Endothelial cell of umbilical vein (primary cell): ENCODE measurements around the gene PSMA4. TPM values are rescaled to one million over a fixed set of nuclear protein-coding genes. Genes with fewer than 3 reads are reported as not detected.
A peak's percentile ranks its signal among the peaks of the same experiment; 100 is the strongest.

Experiments
- Bru-seq: library from RNA; stranded (reverse); fragments of 400-500 nt; gene quantifications from one replicate; lab custom pipeline; 2021; lab: Mats Ljungman, UMichigan
- BruChase-seq, 2 experiments: library from RNA; stranded (reverse); fragments of 400-500 nt; gene quantifications; one replicate each; lab custom pipeline; 2021; lab: Mats Ljungman, UMichigan
- BruUV-seq: library from RNA; stranded (reverse); fragments of 400-500 nt; replicated peaks from 2 replicates; lab custom pipeline; 2021; lab: Mats Ljungman, UMichigan
- CTCF ChIA-PET: fragments of 300-600, 350-600 bp; sonication (Branson Sonifier 250); formaldehyde crosslinking; loops from one replicate; lab custom pipeline; 2021; ENCODE audit warnings: antibody characterized with exemption, inconsistent platforms; lab: Charles Lee
- POLR2A ChIA-PET: fragments of 300-600, 350-600 bp; sonication (Branson Sonifier 250); formaldehyde crosslinking; loops from one replicate; lab custom pipeline; 2021; ENCODE audit warnings: antibody characterized with exemption, inconsistent platforms; lab: Charles Lee
- DNase-seq: peaks from one replicate; pipeline ENCODE4 v3.0.0-alpha.2; 2011; ENCODE audit warnings: low read depth, low spot score
- FAIRE-seq: peaks from 2 replicates; lab custom pipeline; 2011; peaks lifted over from hg19 to GRCh38; lab: Jason Lieb, UNC
- H2AFZ ChIP-seq: 2 replicates; pipeline ENCODE4 v1.6.0; 2012; ENCODE audit warnings: low read depth, low read length, control low read depth, inconsistent platforms
- H3K27ac ChIP-seq: 2 replicates; pipeline ENCODE4 v1.5.1; 2011; ENCODE audit warnings: low read depth, mild to moderate bottlenecking, control low read depth, low read length, moderate library complexity; ENCODE audit not compliant: insufficient read depth
- H3K27me3 ChIP-seq, 2 experiments: 2 replicates each; pipeline versions ENCODE4 v1.6.0 to v1.6.1; 2011; ENCODE audit warnings: low read length in 2 of 2, mixed read lengths in 1 of 2; ENCODE audit not compliant: control insufficient read depth in 2 of 2, insufficient read depth in 2 of 2
- H3K36me3 ChIP-seq, 2 experiments: 2 replicates in 1 of 2; 3 replicates in 1 of 2; pipeline ENCODE4 v1.5.1; 2011; ENCODE audit warnings: low read length in 2 of 2, mild to moderate bottlenecking in 1 of 2, moderate library complexity in 1 of 2; ENCODE audit not compliant: control insufficient read depth in 2 of 2, insufficient read depth in 2 of 2; ENCODE audit errors: extremely low read depth in 1 of 2
- H3K4me1 ChIP-seq: 3 replicates; pipeline ENCODE4 v1.5.1; 2011; ENCODE audit warnings: mild to moderate bottlenecking, low read length; ENCODE audit not compliant: control insufficient read depth, insufficient read depth; ENCODE audit errors: extremely low read depth
- H3K4me2 ChIP-seq: 2 replicates; pipeline ENCODE4 v1.6.1; 2011; ENCODE audit warnings: low read length, control low read depth, mixed read lengths; ENCODE audit not compliant: insufficient read depth
- H3K4me3 ChIP-seq, 3 experiments: fragments of 200-600 bp in 1 of 3; sonication (generic), shearing (Covaris generic) in 1 of 3; replicated peaks in 1 of 3; 2 replicates each; pipeline ENCODE4 v1.5.1; 2011 to 2016; ENCODE audit warnings: control low read depth in 3 of 3, low read length in 3 of 3, mild to moderate bottlenecking in 2 of 3, inconsistent platforms in 1 of 3, low read depth in 1 of 3, moderate library complexity in 1 of 3; ENCODE audit not compliant: insufficient read depth in 1 of 3
- H3K79me2 ChIP-seq: 2 replicates; pipeline ENCODE4 v1.6.0; 2012; ENCODE audit warnings: low read length, inconsistent platforms; ENCODE audit not compliant: control insufficient read depth, insufficient read depth
- H3K9ac ChIP-seq: replicated peaks from 2 replicates; pipeline ENCODE3; 2011; ENCODE audit warnings: low read length, control low read depth; ENCODE audit not compliant: insufficient read depth; ENCODE audit errors: extremely low read depth
- H3K9me1 ChIP-seq: replicated peaks from 3 replicates; pipeline ENCODE4 v1.6.0; 2011; ENCODE audit warnings: mild to moderate bottlenecking, low read length; ENCODE audit not compliant: control insufficient read depth, insufficient read depth; ENCODE audit errors: extremely low read depth
- H3K9me3 ChIP-seq: replicated peaks from 2 replicates; pipeline ENCODE4 v1.5.1; 2012; ENCODE audit warnings: low read length, inconsistent platforms; ENCODE audit not compliant: control insufficient read depth, insufficient read depth
- H4K20me1 ChIP-seq: replicated peaks from 2 replicates; pipeline ENCODE3; 2011; ENCODE audit warnings: mild to moderate bottlenecking, low read length; ENCODE audit not compliant: control insufficient read depth, insufficient read depth; ENCODE audit errors: extremely low read depth
- EZH2 ChIP-seq: IDR thresholded peaks from 2 replicates; pipeline ENCODE4 v1.6.1; 2012; ENCODE audit warnings: borderline replicate concordance, low read depth, mild to moderate bottlenecking, moderate library complexity, low read length, inconsistent platforms; ENCODE audit not compliant: severe bottlenecking
- POLR2AphosphoS5 ChIP-seq: IDR thresholded peaks from 2 replicates; pipeline ENCODE4 v1.6.1; 2012; ENCODE audit warnings: low read depth, mild to moderate bottlenecking, control low read depth, low read length, moderate library complexity; ENCODE audit not compliant: insufficient read depth
- dilution Hi-C: fragments of 300-500 bp; cut with MboI; formaldehyde crosslinking; loops from one replicate; pipeline ENCODE4 v1.15.0; 2019; ENCODE audit warnings: low sequenced_read_pairs; ENCODE audit not compliant: extremely low pct_ligation_motif_present
- intact Hi-C: fragments of 100-400 bp; cut with micrococcal nuclease; formaldehyde crosslinking; loops from one replicate; pipeline ENCODE4 v1.10.0; 2022
- long read RNA-seq: library from polyadenylated mRNA; stranded (forward); transcript quantifications from one replicate; pipeline ENCODE4 v2.0.0, GENCODE V29; 2021
- polyA minus RNA-seq, 3 experiments: library from RNA; depleted of rRNA, polyadenylated mRNA; stranded (reverse); fragments of >200 nt; gene quantifications; 1 replicate in 1 of 3; 2 replicates in 2 of 3; pipeline ENCODE4 v1.2.3, GENCODE V29; 2011
- polyA plus RNA-seq, 4 experiments: library from polyadenylated mRNA; depleted of rRNA in 3 of 4; stranded (reverse) in 3 of 4; unstranded in 1 of 4; fragments of >200 nt; gene quantifications; 2 replicates each; pipeline versions ENCODE4 v1.2.1 to v1.2.3, GENCODE V29; 2011 to 2012; ENCODE audit warnings: missing spikeins in 1 of 4
- total RNA-seq: library from RNA; stranded (reverse); gene quantifications from 2 replicates; pipeline ENCODE4 v1.2.3, GENCODE V29; 2021
- TF ChIP-seq, protein P1 (sequence below), 2 donors: IDR thresholded peaks; 1 replicate in 1 of 2; 2 replicates in 1 of 2; pipeline ENCODE4 v1.5.1; 2011; ENCODE audit warnings: low read length in 2 of 2, mild to moderate bottlenecking in 2 of 2, moderate library complexity in 2 of 2, control low read depth in 1 of 2, inconsistent platforms in 1 of 2, low read depth in 1 of 2; ENCODE audit not compliant: insufficient read depth in 1 of 2; ENCODE audit errors: extremely low read depth in 1 of 2

Gene PSMA4
- 250 and 260 TPM in 2 replicates for total RNA-seq
- polyA plus RNA-seq, result 238 and 279 TPM in 2 replicates
- 320 and 357 TPM in 2 replicates for polyA plus RNA-seq (2011; cell fraction: cytosol; rRNA removed)
- polyA plus RNA-seq (2011; cell fraction: nucleus; rRNA removed), result 161 and 222 TPM in 2 replicates
- polyA plus RNA-seq (2012), result 268 and 475 TPM in 2 replicates
- 104 and 122 TPM in 2 replicates for polyA minus RNA-seq
- 121 TPM for polyA minus RNA-seq (2011; cell fraction: cytosol; rRNA and poly(A)+ RNA removed)
- polyA minus RNA-seq (2011; cell fraction: nucleus; rRNA and poly(A)+ RNA removed), result 34.0 and 56.6 TPM in 2 replicates
- percentile 90 among the genes with signal in this experiment for Bru-seq, nascent RNA
- BruChase-seq, experiment 1, labeled RNA remaining after a 6-hour chase, result percentile 97 among the genes with signal in this experiment
- BruChase-seq, experiment 2, labeled RNA remaining after a 2-hour chase, result percentile 92 among the genes with signal in this experiment
- long read RNA-seq, full-length matches to known transcripts, result 534 of 574 reads
- long read RNA-seq, partial matches to known transcripts, result 12 of 574 reads
- long read RNA-seq, other reads (novel, unspliced or antisense), result 28 of 574 reads

DNA sequence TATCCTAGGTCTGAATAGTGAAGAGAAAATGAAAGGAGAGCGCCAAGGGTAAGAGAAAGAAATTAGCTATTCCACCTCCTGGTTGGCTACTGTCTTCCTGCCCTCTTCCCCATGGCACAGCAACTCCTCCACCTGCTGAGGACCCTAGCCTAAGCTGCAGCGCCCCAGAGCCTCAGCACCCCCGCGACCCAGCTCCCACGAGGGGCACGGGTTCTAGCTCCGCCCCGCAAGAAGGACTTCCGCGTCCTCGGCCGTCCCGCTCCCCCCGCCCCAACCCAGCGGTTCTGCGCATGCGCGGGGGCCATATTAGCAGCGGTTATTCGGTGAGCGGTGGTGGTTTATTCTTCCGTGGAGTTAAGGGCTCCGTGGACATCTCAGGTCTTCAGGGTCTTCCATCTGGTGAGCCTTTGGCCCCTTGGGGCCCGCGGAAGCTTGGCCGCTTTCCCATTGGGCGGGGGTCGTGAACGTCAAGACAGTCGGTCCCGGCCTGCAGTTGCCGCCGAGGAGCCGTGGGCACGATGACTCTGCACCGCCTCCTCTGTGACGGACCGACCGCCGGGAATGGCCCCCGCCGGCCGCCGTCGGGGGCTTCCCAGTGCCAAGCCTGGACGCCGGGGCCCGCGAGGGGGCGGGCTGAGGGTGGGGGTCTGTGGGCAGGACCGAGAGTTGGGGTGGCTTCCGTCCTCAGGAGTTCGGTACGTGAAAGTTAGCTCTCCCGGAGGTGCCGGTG is at the start of gene PSMA4:
PSMA4 (plus strand) TSS at position 304 of the 730 bp plus-strand sequence. CDS start 1,484 bp downstream, outside the sequence.
- no peaks in the 10 kb centered on the region for H3K27me3 ChIP-seq
- H3K27ac ChIP-seq, result peak within 1 kb of the TSS; percentile 92
- TF ChIP-seq POLR2AphosphoS5 (peak; percentile 87), EZH2 (no peak)
- TF ChIP-seq, protein P1, sequence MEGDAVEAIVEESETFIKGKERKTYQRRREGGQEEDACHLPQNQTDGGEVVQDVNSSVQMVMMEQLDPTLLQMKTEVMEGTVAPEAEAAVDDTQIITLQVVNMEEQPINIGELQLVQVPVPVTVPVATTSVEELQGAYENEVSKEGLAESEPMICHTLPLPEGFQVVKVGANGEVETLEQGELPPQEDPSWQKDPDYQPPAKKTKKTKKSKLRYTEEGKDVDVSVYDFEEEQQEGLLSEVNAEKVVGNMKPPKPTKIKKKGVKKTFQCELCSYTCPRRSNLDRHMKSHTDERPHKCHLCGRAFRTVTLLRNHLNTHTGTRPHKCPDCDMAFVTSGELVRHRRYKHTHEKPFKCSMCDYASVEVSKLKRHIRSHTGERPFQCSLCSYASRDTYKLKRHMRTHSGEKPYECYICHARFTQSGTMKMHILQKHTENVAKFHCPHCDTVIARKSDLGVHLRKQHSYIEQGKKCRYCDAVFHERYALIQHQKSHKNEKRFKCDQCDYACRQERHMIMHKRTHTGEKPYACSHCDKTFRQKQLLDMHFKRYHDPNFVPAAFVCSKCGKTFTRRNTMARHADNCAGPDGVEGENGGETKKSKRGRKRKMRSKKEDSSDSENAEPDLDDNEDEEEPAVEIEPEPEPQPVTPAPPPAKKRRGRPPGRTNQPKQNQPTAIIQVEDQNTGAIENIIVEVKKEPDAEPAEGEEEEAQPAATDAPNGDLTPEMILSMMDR (IDR thresholded peaks at IDR 0.05; ENCODE audit: extremely low read depth in 1 of 2, insufficient read depth in 1 of 2, low read depth in 1 of 2, low read length in 2 of 2), result peak in 1 of 2 donors; percentile 29
- H3K9me1 ChIP-seq, result no peaks in the 10 kb centered on the region
- peak within 1 kb of the TSS; percentile 98 for H3K9ac ChIP-seq
- H3K36me3 ChIP-seq, result peaks cover 2 to 10% of the 10 kb centered on the region in 2 experiments
- POLR2A ChIA-PET, result interaction anchor here (1.4 to 1.5 kb wide), 3 partner anchors 25 to 103 kb away, joined by 3 to 7 read pairs (median 4); partner anchors contain the start of genes CHRNA5 and IREB2
- intact Hi-C loops (loop anchor here (1.0 kb wide), 3 partner anchors 25 to 102 kb away; partner anchors contain the start of genes CHRNA5, HYKK and IREB2), dilution Hi-C loops (no loop called here)
- peaks cover 25% of the 10 kb centered on the region for H3K79me2 ChIP-seq
- no TSS peak for BruUV-seq
- H4K20me1 ChIP-seq, result no peaks in the 10 kb centered on the region
- H3K4me3 ChIP-seq, result peak within 1 kb of the TSS; percentile 67 to 96 (median 88)
- no peaks in the 10 kb centered on the region for H3K9me3 ChIP-seq
- CTCF ChIA-PET, result interaction anchor here (0.9 to 2.2 kb wide), 6 partner anchors 10 to 432 kb away, joined by 3 to 27 read pairs (median 4); partner anchors contain the start of gene CHRNA5
- peak within 1 kb of the TSS; percentile 87 for H3K4me2 ChIP-seq
- FAIRE-seq (peak; percentile 85), DNase-seq (peak; percentile 92)
- peak within 1 kb of the TSS; percentile 92 for H2AFZ ChIP-seq
- peaks cover 13% of the 10 kb centered on the region for H3K4me1 ChIP-seq
